ENCODE results near the gene TMCC3.
"Not testable (repeated sequence)": the region's sequence is repeated elsewhere in the genome, so short reads cannot be mapped to it uniquely, and the experiment has no call there.

- TF ChIP-seq, protein P1, sequence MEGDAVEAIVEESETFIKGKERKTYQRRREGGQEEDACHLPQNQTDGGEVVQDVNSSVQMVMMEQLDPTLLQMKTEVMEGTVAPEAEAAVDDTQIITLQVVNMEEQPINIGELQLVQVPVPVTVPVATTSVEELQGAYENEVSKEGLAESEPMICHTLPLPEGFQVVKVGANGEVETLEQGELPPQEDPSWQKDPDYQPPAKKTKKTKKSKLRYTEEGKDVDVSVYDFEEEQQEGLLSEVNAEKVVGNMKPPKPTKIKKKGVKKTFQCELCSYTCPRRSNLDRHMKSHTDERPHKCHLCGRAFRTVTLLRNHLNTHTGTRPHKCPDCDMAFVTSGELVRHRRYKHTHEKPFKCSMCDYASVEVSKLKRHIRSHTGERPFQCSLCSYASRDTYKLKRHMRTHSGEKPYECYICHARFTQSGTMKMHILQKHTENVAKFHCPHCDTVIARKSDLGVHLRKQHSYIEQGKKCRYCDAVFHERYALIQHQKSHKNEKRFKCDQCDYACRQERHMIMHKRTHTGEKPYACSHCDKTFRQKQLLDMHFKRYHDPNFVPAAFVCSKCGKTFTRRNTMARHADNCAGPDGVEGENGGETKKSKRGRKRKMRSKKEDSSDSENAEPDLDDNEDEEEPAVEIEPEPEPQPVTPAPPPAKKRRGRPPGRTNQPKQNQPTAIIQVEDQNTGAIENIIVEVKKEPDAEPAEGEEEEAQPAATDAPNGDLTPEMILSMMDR (IDR thresholded peaks at IDR 0.05), result not testable (repeated sequence)
- not testable (repeated sequence) for TF ChIP-seq POLR2AphosphoS5 (IDR thresholded peaks at IDR 0.05; ENCODE audit: insufficient read depth in 1 of 2, low read depth in 1 of 2)
Observed at GRCh38 chr12:94601307-94601706, 49.0 kb downstream of the TMCC3 start.

Data from vagina (tissue), 2 donors.